Breast epithelium (tissue), 4 donors: ENCODE measurements around the gene PSMB9. TPM values are rescaled to one million over a fixed set of nuclear protein-coding genes. Genes with fewer than 3 reads are reported as not detected.

Experiments
- DNase-seq, 2 donors: peaks; one replicate each; pipeline ENCODE4 v3.0.0-alpha.2; 2019; ENCODE audit warnings: low spot score in 2 of 2
- H3K27ac ChIP-seq, 2 donors: fragments of 200-600 bp; sonication (generic) in 1 of 2; one replicate each; pipeline ENCODE4 v1.5.1; 2016 to 2019; ENCODE audit warnings: mild to moderate bottlenecking in 1 of 2
- H3K27me3 ChIP-seq, 2 donors: fragments of 200-600 bp; sonication (generic) in 1 of 2; one replicate each; pipeline versions ENCODE4 v1.5.1 to v1.6.0; 2017 to 2019; ENCODE audit warnings: control low read depth in 1 of 2, mild to moderate bottlenecking in 1 of 2
- H3K36me3 ChIP-seq: fragments of 200-600 bp; one replicate; pipeline ENCODE4 v1.5.1; 2019
- H3K4me1 ChIP-seq, 2 donors: fragments of 200-600 bp; sonication (generic); one replicate each; pipeline ENCODE4 v1.5.1; 2016 to 2019; ENCODE audit warnings: control low read depth in 1 of 2
- H3K4me3 ChIP-seq, 3 donors: fragments of 200-600 bp; sonication (generic); 1 replicate in 2 of 3; 2 replicates in 1 of 3; pipeline ENCODE4 v1.5.1; 2016 to 2019; ENCODE audit warnings: mild to moderate bottlenecking in 3 of 3, moderate library complexity in 2 of 3
- H3K9me3 ChIP-seq, 2 donors: fragments of 200-600 bp; sonication (generic) in 1 of 2; one replicate each; pipeline ENCODE4 v1.5.1; 2016 to 2019; ENCODE audit warnings: control low read depth in 1 of 2
- CTCF ChIP-seq, 3 donors: fragments of 450-650 bp; IDR thresholded peaks; one replicate each; pipeline ENCODE4 v1.5.1; 2016 to 2017; ENCODE audit warnings: antibody characterized with exemption in 3 of 3, mild to moderate bottlenecking in 3 of 3, moderate library complexity in 3 of 3
- POLR2A ChIP-seq: fragments of 450-650 bp; IDR thresholded peaks from one replicate; pipeline ENCODE4 v1.6.1; 2016; ENCODE audit warnings: antibody characterized with exemption, mild to moderate bottlenecking, moderate library complexity
- POLR2AphosphoS5 ChIP-seq, 3 donors: sonication (generic); formaldehyde crosslinking; IDR thresholded peaks; one replicate each; pipeline ENCODE4 v1.6.1; 2017; ENCODE audit warnings: antibody characterized with exemption in 3 of 3
- intact Hi-C: fragments of 100-400 bp; cut with DNase I; formaldehyde crosslinking; loops from one replicate; pipeline ENCODE4 v1.15.1; 2023; ENCODE audit warnings: low total_unique reads
- total RNA-seq, 3 donors: library from RNA; depleted of rRNA; stranded (reverse); fragments of >200 nt; gene quantifications; one replicate each; pipeline ENCODE4 v1.1.0, GENCODE V29; 2016

Gene PSMB9
- total RNA-seq, 3 donors from 2014 or later = 16.8 to 25.9 (median 19.2) TPM

DNA sequence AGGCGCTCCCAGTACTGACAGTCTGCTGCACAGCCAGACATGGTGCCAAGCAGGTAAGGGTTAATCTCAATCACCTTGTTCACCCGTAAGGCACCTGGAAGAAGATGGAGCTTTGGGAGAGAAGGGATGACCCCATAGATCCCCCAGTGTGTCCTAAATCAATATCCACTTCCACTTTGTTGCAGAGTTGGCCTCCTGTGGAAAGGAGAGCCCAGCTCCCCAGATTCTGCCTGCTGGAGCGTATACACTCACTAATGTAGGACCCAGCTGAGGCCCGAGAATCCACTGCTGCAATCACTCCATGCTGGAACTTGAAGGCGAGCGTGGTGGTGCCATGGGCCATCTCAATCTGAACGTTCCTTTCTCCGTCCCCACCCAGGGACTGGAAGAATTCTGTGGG lies 11.3 kb upstream of the PSMB9 start:
- peak overlapping the region; percentile 63 to 89 (median 84) for H3K4me3 ChIP-seq
- no peaks in the 10 kb centered on the region for H3K27me3 ChIP-seq
- no peak for TF ChIP-seq POLR2AphosphoS5 (IDR thresholded peaks at IDR 0.05)
- no peak for TF ChIP-seq CTCF (IDR thresholded peaks at IDR 0.05)
- no peak for TF ChIP-seq POLR2A
- DNase-seq = peak in 1 of 2 donors; percentile 13
- H3K36me3 ChIP-seq = peaks cover 4% of the 10 kb centered on the region
- no peaks in the 10 kb centered on the region for H3K9me3 ChIP-seq
- peak overlapping the region; percentile 28 to 97 for H3K27ac ChIP-seq
- intact Hi-C loops = no loop called here
- peaks cover 0 to 10% of the 10 kb centered on the region in 2 donors for H3K4me1 ChIP-seq

DNA sequence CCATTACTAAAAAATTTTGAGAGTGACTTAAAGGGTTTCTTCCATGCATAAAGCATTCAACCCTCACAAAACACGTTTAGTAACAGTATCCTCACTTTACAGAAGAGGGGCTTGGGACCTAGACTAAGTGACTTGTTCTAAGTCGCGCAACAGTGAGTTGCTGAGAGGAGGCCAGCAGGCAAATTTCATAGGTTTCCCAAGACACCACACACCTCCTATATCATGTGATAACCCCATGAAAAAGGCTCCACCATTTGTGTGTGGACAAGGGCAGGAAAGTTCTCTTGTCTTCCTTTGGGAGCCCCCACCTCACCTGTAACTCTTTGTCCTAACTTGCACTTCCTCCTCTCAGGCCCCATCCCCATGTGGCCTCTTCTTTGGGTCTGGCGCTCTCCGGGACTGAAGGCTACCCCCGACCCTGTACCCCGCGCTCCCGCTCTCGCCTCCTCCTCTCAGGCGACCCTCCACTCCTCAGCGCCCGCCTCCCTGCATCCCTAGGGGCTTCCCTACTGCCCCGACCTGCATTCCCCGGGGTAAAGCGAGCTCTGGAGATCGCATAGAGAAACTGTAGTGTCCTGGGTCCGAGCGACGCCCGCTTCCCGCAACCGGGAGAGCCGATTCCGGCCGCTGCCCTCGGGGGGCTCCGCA lies 10.5 kb upstream of the PSMB9 start:
- peaks cover 0 to 8% of the 10 kb centered on the region in 2 donors for H3K4me1 ChIP-seq
- no peaks in the 10 kb centered on the region for H3K9me3 ChIP-seq
- H3K27me3 ChIP-seq = no peaks in the 10 kb centered on the region
- intact Hi-C loops = no loop called here
- peaks cover 4% of the 10 kb centered on the region for H3K36me3 ChIP-seq
- H3K27ac ChIP-seq = peak overlapping the region; percentile 92 to 97
- H3K4me3 ChIP-seq = peak overlapping the region; percentile 63 to 89 (median 84)
- no peak for DNase-seq
- TF ChIP-seq POLR2A (no peak), POLR2AphosphoS5 (IDR thresholded peaks at IDR 0.05) (no peak), CTCF (IDR thresholded peaks at IDR 0.05) (no peak)

DNA sequence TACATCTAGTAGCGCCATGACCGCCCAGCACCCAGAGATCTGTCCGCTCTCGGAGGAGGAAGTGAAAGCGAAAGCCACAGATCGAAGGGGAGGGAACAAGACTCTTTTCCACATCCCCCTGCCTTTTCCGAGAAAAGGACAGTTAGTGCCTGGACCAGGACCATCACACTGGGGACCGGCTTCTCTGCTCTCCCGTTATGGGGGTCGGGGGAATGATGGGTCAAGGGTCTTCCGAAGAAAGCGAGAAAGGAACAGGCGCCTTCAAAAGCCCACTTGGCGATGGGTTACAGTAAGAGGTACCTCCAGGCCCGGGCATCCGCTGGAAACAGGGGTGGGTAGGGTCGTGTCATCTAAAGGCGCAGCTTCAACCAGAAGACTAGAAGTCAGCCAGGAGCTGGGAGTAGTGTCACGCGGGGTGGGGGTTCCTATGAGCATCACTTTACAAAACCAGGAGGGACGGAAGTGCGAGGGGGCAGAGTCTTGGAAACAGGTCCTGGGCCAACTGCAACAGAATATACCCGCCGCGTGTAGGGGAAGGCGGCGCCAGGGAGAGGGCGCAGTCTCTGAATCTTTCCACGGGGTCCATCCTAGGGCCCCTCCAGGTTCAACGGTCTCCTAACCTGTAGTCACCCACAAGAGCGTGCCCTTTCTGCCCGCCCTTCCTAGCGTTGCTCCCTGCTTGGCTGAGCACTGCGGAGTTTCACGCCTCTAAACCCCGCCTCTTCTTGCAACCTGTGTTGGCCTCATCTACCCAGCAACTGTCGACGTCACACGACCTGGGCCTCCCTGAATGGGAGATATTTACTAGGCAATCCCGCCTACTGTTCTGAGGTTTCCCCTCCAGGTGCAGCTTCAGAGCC lies 9.8 kb upstream of the PSMB9 start, which contains the start of gene PSMB8:
Gene PSMB8 (minus strand): TSS at position 69 of the 860 bp plus-strand sequence. CDS start 51 bp downstream, at position 18.
- peak; percentile 11 to 27 (median 24) for TF ChIP-seq CTCF (IDR thresholded peaks at IDR 0.05)
- TF ChIP-seq POLR2AphosphoS5 (IDR thresholded peaks at IDR 0.05) = peak; percentile 83 to 96 (median 90)
- peak; percentile 93 for TF ChIP-seq POLR2A
- peak; percentile 95 to 98 for DNase-seq
- intact Hi-C loops = no loop called here
- Histone ChIP-seq H3K36me3 (peaks cover 4% of the 10 kb centered on the region), H3K4me3 (peak within 1 kb of the TSS; percentile 63 to 89 (median 84)), H3K4me1 (peaks cover 0 to 8% of the 10 kb centered on the region in 2 donors), H3K27ac (peak within 1 kb of the TSS; percentile 92 to 97), H3K9me3 (no peaks in the 10 kb centered on the region), H3K27me3 (no peaks in the 10 kb centered on the region)

- TF ChIP-seq POLR2A = no peak
- peak in 1 of 3 donors; percentile 1 for TF ChIP-seq POLR2AphosphoS5 (IDR thresholded peaks at IDR 0.05)
- no peak for TF ChIP-seq CTCF (IDR thresholded peaks at IDR 0.05)
- peaks cover 4% of the 10 kb centered on the region for H3K36me3 ChIP-seq
- peaks cover 0 to 8% of the 10 kb centered on the region in 2 donors for H3K4me1 ChIP-seq
- no peaks in the 10 kb centered on the region for H3K9me3 ChIP-seq
- DNase-seq = no peak
- H3K4me3 ChIP-seq = peak overlapping the region; percentile 63 to 89 (median 84)
- intact Hi-C loops = no loop called here
- peak overlapping the region; percentile 92 to 97 for H3K27ac ChIP-seq
- H3K27me3 ChIP-seq = no peaks in the 10 kb centered on the region
Observed at GRCh38 chr6:32844839-32845383, 9.1 kb upstream of the PSMB9 start.
